Upper lobe of left lung (tissue), 6 donors: ENCODE results near the gene BCL10. TPM values are rescaled to one million over a fixed set of nuclear protein-coding genes. Genes with fewer than 3 reads are reported as not detected.

ENCODE experiments used
- ATAC-seq, 2 donors: fragments of 200-7000 bp; cut with Tn5 transposase; one replicate each; pipeline ENCODE4 v1.9.1; 2022; ENCODE audit warnings: mild to moderate bottlenecking in 2 of 2, moderate library complexity in 2 of 2; ENCODE audit not compliant: low FRiP score in 2 of 2
- DNase-seq, 2 donors: peaks; one replicate each; pipeline ENCODE4 v3.0.0-alpha.2; 2019 to 2020
- H3K27ac ChIP-seq, 4 donors: fragments of 200-600 bp; sonication (generic); one replicate each; pipeline ENCODE4 v1.5.1; 2016 to 2019
- H3K27me3 ChIP-seq, 4 donors: fragments of 200-600 bp; sonication (generic); one replicate each; pipeline ENCODE4 v1.5.1; 2017 to 2019
- H3K36me3 ChIP-seq, 4 donors: fragments of 200-600 bp; sonication (generic); one replicate each; pipeline ENCODE4 v1.5.1; 2016 to 2019
- H3K4me1 ChIP-seq, 4 donors: fragments of 200-600 bp; sonication (generic); one replicate each; pipeline ENCODE4 v1.5.1; 2018 to 2019
- H3K4me3 ChIP-seq, 4 donors: fragments of 200-600 bp; sonication (generic); one replicate each; pipeline ENCODE4 v1.5.1; 2017 to 2019; ENCODE audit warnings: mild to moderate bottlenecking in 2 of 4, moderate library complexity in 1 of 4
- H3K9me3 ChIP-seq, 4 donors: fragments of 200-600 bp; sonication (generic); one replicate each; pipeline ENCODE4 v1.5.1; 2018 to 2019
- EP300 ChIP-seq, 4 donors: sonication (generic); formaldehyde crosslinking; IDR thresholded peaks; one replicate each; pipeline ENCODE4 v1.5.1; 2017; ENCODE audit warnings: antibody characterized with exemption in 4 of 4, control low read depth in 2 of 4
- POLR2A ChIP-seq, 4 donors: fragments of 450-650 bp; IDR thresholded peaks; one replicate each; pipeline ENCODE4 v1.5.1; 2016 to 2017; ENCODE audit warnings: antibody characterized with exemption in 4 of 4, mild to moderate bottlenecking in 2 of 4
- POLR2AphosphoS5 ChIP-seq, 2 donors: sonication (generic); formaldehyde crosslinking; IDR thresholded peaks; one replicate each; pipeline ENCODE4 v1.5.1; 2017; ENCODE audit warnings: antibody characterized with exemption in 2 of 2
- WGBS, 2 donors: methylation state at CpG; one replicate each; pipeline ENCODE4 v1.1.5; 2017 to 2018; 5-methylcytosine and 5-hydroxymethylcytosine counted together
- total RNA-seq, 6 donors: library from RNA; depleted of rRNA in 4 of 6; stranded (reverse); fragments of >200 nt in 4 of 6; gene quantifications; one replicate each; pipeline versions ENCODE4 v1.1.0 to v1.2.1, GENCODE V29; 2016 to 2021
- TF ChIP-seq, protein P1 (sequence below), 6 experiments: fragments of 450-650 bp in 4 of 6; fragments of 200-600 bp in 2 of 6; sonication (generic) in 2 of 6; IDR thresholded peaks; one replicate each; pipeline ENCODE4 v1.5.1; 2016 to 2019; ENCODE audit warnings: antibody characterized with exemption in 6 of 6
- donor health status: DM: no; HTN: no; CAD: no; lungs with moderate emphysema.
- donor health status: DM: no; HTN: yes; CAD: no; lungs with severe emphysema.

The BCL10 gene
- total RNA-seq, 6 donors from 2014 or later = 14.5 to 31.0 (median 20.4) TPM

DNA sequence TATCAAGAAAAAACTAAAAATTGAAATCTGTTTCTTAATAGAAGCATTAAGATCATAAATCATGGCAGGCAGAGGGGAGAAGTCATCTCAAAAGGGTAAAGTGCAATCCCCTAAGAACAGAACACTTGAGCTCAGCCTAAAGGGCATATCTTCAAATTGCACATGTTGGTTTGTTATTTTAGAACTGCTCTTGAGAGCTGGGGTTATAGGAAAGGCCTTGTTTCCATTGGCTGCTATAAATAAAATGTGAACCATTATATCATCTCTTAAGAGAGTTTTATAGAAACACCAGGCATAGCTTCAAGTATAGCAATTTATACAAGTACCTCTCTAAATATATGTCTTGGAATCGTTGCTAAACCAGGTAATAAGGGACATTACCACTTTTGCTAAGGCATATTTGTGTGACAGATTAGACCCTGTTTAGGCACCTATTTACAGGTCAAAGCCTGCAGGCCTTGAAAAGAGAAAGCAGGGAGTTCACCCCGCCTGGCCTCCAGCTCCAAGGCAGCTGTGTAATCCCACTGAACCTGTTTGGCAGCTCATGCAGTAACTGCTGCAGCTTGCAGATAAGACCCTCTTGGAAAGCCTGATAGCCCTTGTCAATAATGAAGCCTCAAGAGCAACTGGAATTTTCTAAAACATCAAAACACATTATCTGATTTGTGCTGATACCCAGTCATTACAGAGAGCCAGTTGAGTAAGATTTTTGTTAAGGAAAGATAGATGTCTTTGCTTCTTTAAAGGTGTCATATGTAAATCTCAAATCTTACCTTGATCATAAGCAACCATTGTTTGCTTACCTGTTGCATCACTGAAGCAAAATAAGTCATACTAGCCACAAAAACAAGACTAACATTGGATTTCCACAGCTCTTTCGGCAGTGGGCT lies 51.5 kb downstream of the BCL10 start:
- Histone ChIP-seq H3K27ac (peak overlapping the region; percentile 41 to 72 (median 51)), H3K4me3 (no peak overlapping the region), H3K9me3 (no peaks in the 10 kb centered on the region), H3K36me3 (no peaks in the 10 kb centered on the region), H3K4me1 (peaks cover 16 to 23% (median 21%) of the 10 kb centered on the region in 4 donors), H3K27me3 (no peaks in the 10 kb centered on the region)
- 44 to 55% methylated on average over 3 of the region's 3 CpGs for WGBS, 2 donors
- ATAC-seq (peak; percentile 46 to 72), DNase-seq (peak in 1 of 2 donors; percentile 83)
- TF ChIP-seq POLR2A (IDR thresholded peaks at IDR 0.05) = no peak
- TF ChIP-seq POLR2AphosphoS5 (IDR thresholded peaks at IDR 0.05) = no peak
- no peak for TF ChIP-seq EP300 (IDR thresholded peaks at IDR 0.05)
- TF ChIP-seq, protein P1, sequence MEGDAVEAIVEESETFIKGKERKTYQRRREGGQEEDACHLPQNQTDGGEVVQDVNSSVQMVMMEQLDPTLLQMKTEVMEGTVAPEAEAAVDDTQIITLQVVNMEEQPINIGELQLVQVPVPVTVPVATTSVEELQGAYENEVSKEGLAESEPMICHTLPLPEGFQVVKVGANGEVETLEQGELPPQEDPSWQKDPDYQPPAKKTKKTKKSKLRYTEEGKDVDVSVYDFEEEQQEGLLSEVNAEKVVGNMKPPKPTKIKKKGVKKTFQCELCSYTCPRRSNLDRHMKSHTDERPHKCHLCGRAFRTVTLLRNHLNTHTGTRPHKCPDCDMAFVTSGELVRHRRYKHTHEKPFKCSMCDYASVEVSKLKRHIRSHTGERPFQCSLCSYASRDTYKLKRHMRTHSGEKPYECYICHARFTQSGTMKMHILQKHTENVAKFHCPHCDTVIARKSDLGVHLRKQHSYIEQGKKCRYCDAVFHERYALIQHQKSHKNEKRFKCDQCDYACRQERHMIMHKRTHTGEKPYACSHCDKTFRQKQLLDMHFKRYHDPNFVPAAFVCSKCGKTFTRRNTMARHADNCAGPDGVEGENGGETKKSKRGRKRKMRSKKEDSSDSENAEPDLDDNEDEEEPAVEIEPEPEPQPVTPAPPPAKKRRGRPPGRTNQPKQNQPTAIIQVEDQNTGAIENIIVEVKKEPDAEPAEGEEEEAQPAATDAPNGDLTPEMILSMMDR (IDR thresholded peaks at IDR 0.05) = no peak

DNA sequence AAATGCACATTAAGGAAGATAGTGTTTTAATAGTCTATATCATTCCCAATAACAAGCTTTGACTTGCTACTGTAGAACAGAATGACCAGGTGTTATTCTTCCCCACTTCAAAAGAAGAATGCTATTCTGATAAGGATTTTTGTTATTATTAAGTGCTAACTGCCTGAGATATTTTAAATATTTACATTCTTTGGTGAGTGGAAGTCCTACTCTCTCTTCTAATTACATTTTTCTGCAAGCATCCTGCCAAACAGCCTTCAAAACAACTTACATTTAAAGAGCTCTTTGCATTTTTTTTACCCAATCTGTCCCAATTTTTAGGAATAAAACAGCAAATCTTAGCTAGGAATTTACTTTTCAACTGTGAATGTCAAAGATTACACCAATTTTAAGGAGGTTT lies 52.1 kb downstream of the BCL10 start:
- DNase-seq = no peak
- H3K27me3 ChIP-seq = no peaks in the 10 kb centered on the region
- TF ChIP-seq EP300 (IDR thresholded peaks at IDR 0.05) (no peak), POLR2AphosphoS5 (IDR thresholded peaks at IDR 0.05) (no peak), POLR2A (IDR thresholded peaks at IDR 0.05) (no peak)
- TF ChIP-seq, protein P1 (IDR thresholded peaks at IDR 0.05) = no peak
- H3K36me3 ChIP-seq = no peaks in the 10 kb centered on the region
- peak overlapping the region in 3 of 4 donors; percentile 42 to 72 (median 60) for H3K27ac ChIP-seq
- no peaks in the 10 kb centered on the region for H3K9me3 ChIP-seq
- ATAC-seq = no peak
- peaks cover 16 to 23% (median 20%) of the 10 kb centered on the region in 4 donors for H3K4me1 ChIP-seq
- no peak overlapping the region for H3K4me3 ChIP-seq

- peaks cover 16 to 23% (median 19%) of the 10 kb centered on the region in 4 donors for H3K4me1 ChIP-seq
Measured at GRCh38 chr1:85223334-85223733, 53.1 kb downstream of the BCL10 start.

GRCh38 chr1:85220756-85221201 lies 55.7 kb downstream of the BCL10 start:
- whole genome bisulfite sequencing, 2 donors = 31 to 37% methylated on average over 7 of the region's 7 CpGs
- DNase-seq = no peak
- Histone ChIP-seq H3K9me3 (no peaks in the 10 kb centered on the region), H3K4me3 (no peak overlapping the region), H3K4me1 (peaks cover 14 to 21% (median 18%) of the 10 kb centered on the region in 4 donors), H3K36me3 (no peaks in the 10 kb centered on the region), H3K27ac (no peak overlapping the region), H3K27me3 (no peaks in the 10 kb centered on the region)
- TF ChIP-seq POLR2A (IDR thresholded peaks at IDR 0.05) (no peak), EP300 (IDR thresholded peaks at IDR 0.05) (no peak), POLR2AphosphoS5 (IDR thresholded peaks at IDR 0.05) (no peak)
- TF ChIP-seq, protein P1 (IDR thresholded peaks at IDR 0.05) = no peak
- no peak for ATAC-seq

More at GRCh38 chr1:85223334-85223733, 53.1 kb downstream of the BCL10 start:
- TF ChIP-seq POLR2A (IDR thresholded peaks at IDR 0.05) = no peak
- TF ChIP-seq, protein P1 (IDR thresholded peaks at IDR 0.05) = no peak
- no peak for TF ChIP-seq EP300 (IDR thresholded peaks at IDR 0.05)
- no peak for TF ChIP-seq POLR2AphosphoS5 (IDR thresholded peaks at IDR 0.05)
- H3K36me3 ChIP-seq = no peaks in the 10 kb centered on the region
- H3K27ac ChIP-seq = no peak overlapping the region
- no peak for ATAC-seq
- no peaks in the 10 kb centered on the region for H3K27me3 ChIP-seq
- H3K4me3 ChIP-seq = no peak overlapping the region
- WGBS, 2 donors = 57 to 71% methylated on average over 5 of the region's 5 CpGs
- DNase-seq = no peak
- H3K9me3 ChIP-seq = no peaks in the 10 kb centered on the region
